Aorta (tissue), 5 donors: ENCODE data around the gene GARS1. TPM values are rescaled to one million over a fixed set of nuclear protein-coding genes. Genes with fewer than 3 reads are reported as not detected.

Source experiments
- ATAC-seq: fragments of 200-7000 bp; cut with Tn5 transposase; one replicate; pipeline ENCODE4 v1.9.1; 2022; ENCODE audit warnings: moderate library complexity; ENCODE audit not compliant: low FRiP score
- DNase-seq, 2 donors: peaks; one replicate each; pipeline ENCODE4 v3.0.0-alpha.2; 2020
- H3K27ac ChIP-seq, 2 donors: one replicate each; pipeline ENCODE4 v1.5.1; 2013; ENCODE audit warnings: low read length in 2 of 2, mild to moderate bottlenecking in 2 of 2, moderate library complexity in 2 of 2, control low read depth in 1 of 2, inconsistent platforms in 1 of 2, low read depth in 1 of 2
- H3K27me3 ChIP-seq, 2 donors: one replicate each; pipeline ENCODE4 v1.6.1; 2013; ENCODE audit warnings: control low read depth in 1 of 2, low read length in 1 of 2, mild to moderate bottlenecking in 1 of 2, moderate library complexity in 1 of 2; ENCODE audit not compliant: insufficient read depth in 2 of 2, control insufficient read depth in 1 of 2
- H3K36me3 ChIP-seq, 2 donors: one replicate each; pipeline ENCODE4 v1.6.1; 2013; ENCODE audit warnings: control low read depth in 1 of 2, low read length in 1 of 2, mild to moderate bottlenecking in 1 of 2; ENCODE audit not compliant: insufficient read depth in 2 of 2, control insufficient read depth in 1 of 2
- H3K4me1 ChIP-seq, 2 donors: one replicate each; pipeline ENCODE4 v1.6.1; 2013; ENCODE audit warnings: low read length in 2 of 2, control low read depth in 1 of 2, mild to moderate bottlenecking in 1 of 2, moderate library complexity in 1 of 2; ENCODE audit not compliant: insufficient read depth in 2 of 2, control insufficient read depth in 1 of 2
- H3K4me3 ChIP-seq, 2 donors: one replicate each; pipeline ENCODE4 v1.5.1; 2013; ENCODE audit warnings: low read length in 2 of 2, control low read depth in 1 of 2, mild to moderate bottlenecking in 1 of 2
- H3K9me3 ChIP-seq: one replicate; pipeline ENCODE4 v1.6.1; 2013; ENCODE audit warnings: mild to moderate bottlenecking, low read length; ENCODE audit not compliant: control insufficient read depth
- WGBS, 2 donors: extraction: QIAGEN DNeasy Blood & Tissue Kit; methylation state at CpG; one replicate each; pipeline ENCODE4 v1.1.7; 2013; 5-methylcytosine and 5-hydroxymethylcytosine counted together
- intact Hi-C, 2 donors: fragments of 100-400 bp; cut with DNase I; formaldehyde crosslinking; loops; one replicate each; pipeline versions ENCODE4 v1.14.2 to v1.15.0; 2022
- polyA plus RNA-seq, 2 donors: library from polyadenylated mRNA; stranded (reverse); fragments of 200-250 nt; gene quantifications; one replicate each; pipeline ENCODE4 v1.2.3, GENCODE V29; 2013
- total RNA-seq, 2 donors: library from RNA; stranded (reverse); fragmentation: NEBNext Ultra II Directional; extraction: Animal tissue kit (Norgen Biotek cat#: 25700); gene quantifications; one replicate each; pipeline ENCODE4 v1.2.1, GENCODE V29; 2021
- donor health status: healthy with polysubstance abuse.
- donor health status: Bipolar disorder and iron deficiency.
- donor health status: DM: no; HTN: no; CAD: no.
- donor health status: DM: no; HTN: no; CAD: no.
- donor health status: DM: yes; HTN: yes; CAD: no.

GARS1 gene
- total and polyA plus RNA-seq, 4 donors = 33.2 to 73.8 (median 47.1) TPM

DNA sequence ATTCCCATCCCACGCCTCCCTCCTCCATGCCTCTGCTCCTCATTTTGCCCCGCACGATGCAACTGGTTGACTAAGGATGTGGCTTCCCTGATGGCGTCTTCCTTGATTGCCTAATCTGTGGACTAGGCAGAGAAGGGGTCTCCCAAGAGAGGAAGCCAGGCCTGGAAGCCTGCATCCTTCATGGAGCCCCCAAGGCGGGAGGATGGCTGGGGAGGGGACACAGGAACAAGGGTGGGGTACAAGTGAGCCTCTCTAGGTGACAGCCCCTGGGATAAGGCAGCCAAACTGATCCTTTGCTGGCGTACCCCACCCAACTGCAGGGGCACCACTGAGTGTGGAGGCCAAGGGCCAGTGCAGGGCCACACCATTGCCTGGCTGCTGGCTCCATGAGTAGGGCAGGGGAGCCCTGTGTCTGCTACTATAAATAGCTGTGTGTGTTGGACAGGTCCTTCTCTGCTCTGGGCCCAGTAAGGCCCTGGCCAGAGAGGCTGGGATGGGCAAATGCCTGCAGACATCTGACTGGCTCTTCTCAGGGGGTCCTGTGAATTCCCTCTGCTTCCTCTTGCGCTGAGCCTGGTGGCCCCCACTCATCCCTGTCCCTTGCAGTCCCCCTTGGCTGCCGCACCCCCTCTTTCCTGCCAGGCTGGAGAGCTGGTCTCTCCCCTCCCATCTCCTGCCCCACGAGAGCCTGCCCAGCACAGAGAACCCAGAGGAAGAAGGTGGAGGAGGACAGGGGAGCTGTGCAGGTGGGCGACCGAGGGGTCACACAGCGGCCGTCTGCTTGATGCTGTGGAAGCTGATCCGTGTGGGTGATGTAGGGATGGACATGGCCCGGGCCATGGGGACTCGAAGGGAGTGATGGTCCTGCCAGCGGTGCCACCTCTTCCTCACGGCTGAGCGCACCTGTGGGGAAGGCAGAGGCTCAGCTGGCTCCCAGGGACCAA, 58.3 kb downstream of the GARS1 start:
- no peak overlapping the region for H3K4me3 ChIP-seq
- no peaks in the 10 kb centered on the region for H3K4me1 ChIP-seq
- H3K27ac ChIP-seq = no peak overlapping the region
- intact Hi-C loops = no loop called here
- 92% methylated on average over 19 of the region's 19 CpGs for WGBS, 2 donors
- DNase-seq (no peak), ATAC-seq (no peak)
- H3K27me3 ChIP-seq = no peaks in the 10 kb centered on the region
- no peaks in the 10 kb centered on the region for H3K9me3 ChIP-seq
- no peaks in the 10 kb centered on the region for H3K36me3 ChIP-seq

DNA sequence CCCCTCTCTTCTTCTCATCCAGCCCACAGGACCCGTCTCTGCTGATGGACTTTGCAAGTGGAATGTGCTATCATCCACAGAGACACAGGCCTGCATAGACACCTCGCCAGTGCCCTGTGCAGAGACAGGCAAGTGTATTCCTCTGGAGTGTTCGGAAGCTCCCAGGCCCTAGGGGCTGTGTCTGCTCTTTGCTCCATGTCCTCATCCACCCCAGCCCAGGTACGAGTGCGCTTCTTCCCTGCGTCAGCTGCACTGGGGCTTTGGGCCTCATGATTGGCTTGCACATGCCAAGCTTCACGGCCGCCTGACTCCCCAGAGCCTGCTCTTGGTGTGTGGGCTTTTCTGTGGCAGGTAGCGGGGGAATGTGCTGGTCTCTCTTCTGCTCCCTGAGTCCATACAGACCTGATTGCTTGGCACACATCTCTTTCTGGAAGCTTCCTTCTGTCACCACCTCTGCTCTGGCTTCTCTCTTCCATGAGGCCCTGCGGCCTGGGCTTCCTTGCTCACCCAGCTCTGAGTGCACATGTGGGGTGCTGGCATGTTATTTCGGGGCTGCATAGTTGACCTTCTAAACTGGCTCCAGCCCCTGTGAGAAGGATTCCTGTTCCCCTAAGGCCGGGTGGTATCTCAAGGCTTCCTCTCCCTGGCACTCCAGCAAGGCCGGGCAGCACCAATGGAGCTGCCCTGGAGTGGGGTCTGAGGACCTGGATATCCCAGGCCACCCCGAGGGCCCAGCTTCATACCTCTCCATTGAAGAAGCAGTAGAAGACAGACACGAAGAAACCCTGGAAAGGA, 59.8 kb downstream of the GARS1 start:
- no peaks in the 10 kb centered on the region for H3K27me3 ChIP-seq
- H3K4me1 ChIP-seq = no peaks in the 10 kb centered on the region
- no peak overlapping the region for H3K27ac ChIP-seq
- H3K36me3 ChIP-seq = no peaks in the 10 kb centered on the region
- ATAC-seq (no peak), DNase-seq (no peak)
- H3K9me3 ChIP-seq = no peaks in the 10 kb centered on the region
- no peak overlapping the region for H3K4me3 ChIP-seq
- intact Hi-C loops = no loop called here
- WGBS, 2 donors = 88 to 93% methylated on average over 15 of the region's 15 CpGs

DNA sequence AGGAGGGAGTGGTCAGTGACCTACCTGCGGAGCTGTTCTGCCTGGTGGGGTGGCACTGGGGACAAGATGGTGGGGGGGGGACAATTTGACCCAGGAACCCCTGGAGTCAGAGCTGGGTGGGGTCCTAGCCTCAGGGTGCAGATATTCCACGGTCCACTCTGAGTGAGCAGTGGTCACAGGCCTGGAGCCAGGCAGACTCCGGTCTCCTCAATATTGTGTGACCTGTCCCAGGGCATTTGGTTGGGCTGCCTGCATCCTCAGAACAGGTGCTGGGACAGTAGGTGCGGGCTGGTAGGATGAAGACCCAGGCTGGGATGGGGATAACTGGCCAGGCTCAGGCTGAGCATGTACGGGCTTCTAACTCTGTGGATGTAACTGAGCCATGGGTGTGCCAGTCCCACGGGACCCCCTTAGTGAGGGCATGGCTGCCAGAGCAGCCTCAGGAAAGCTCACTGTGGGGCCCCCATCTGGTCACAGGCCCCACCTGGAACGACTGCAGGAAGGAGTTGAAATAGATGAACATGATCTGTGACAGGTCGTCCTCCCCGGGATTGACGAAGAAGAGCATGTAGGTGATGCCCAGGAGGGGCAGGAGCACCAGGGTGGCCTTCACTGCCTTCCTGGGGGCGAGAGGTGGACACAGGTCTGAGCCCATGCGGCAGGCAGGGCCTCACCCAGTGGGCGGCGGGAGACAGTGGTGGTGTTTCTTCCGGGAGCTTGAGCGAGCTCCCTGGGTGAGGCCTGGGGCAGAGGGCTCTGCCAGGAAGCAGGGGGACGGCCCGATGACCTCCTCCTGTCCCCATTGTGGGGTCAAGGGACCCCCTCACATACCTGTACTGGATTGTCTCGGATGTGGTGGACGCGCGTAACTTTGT, 60.7 kb downstream of the GARS1 start:
- ATAC-seq = no peak
- Histone ChIP-seq H3K27me3 (no peaks in the 10 kb centered on the region), H3K27ac (no peak overlapping the region), H3K4me3 (no peak overlapping the region), H3K9me3 (no peaks in the 10 kb centered on the region), H3K4me1 (no peaks in the 10 kb centered on the region), H3K36me3 (no peaks in the 10 kb centered on the region)
- no peak for DNase-seq
- intact Hi-C loops = no loop called here
- 92 to 96% methylated on average over 19 to 22 of the region's 22 CpGs for WGBS, 2 donors

DNA sequence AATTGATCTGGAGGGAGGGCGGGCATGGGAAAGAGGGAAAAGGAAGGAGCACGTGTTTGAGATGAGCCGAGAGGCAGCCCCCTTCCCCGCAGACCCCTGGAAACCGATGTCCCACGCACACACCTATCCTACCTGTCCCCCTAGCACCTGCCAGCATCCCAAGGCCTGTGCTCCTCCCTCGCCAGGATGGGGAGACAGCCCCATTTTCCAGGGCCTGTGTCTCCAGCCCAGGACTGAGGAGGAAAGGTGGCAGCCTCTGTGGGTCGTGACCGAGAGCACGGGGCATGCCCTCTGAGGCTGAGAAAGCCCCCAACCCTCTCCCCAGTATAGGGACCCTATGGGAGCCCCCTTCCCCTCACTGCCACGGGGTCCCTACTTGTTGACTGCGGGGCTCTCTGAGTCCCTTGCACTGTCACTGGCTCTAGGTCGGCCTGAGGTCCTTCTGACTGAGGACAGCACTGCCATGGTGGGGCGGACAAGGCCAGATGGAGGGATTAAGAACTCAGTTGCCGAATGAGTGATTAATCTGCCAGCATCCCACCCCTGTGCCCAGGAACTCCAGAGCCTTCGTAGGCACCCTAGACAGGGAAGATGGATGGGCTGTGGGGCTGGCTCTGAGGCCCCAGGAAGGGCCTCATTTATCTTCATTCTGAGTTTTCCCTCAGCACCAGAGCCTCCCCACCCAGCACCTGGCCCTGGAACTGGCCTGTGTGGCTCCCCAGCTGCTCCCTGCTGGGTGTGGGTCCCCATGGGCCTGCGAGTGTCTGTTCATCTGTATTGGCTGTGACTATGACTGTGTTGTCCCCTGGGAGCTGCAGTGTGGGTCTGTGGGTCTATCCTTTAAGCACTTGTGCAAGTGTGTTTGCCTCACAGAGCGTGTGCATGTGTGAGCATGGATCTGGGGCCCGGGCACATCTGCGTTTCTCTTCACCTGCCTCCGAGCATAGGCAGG, 61.6 kb downstream of the GARS1 start:
- peak in 1 of 2 donors; percentile 46 for DNase-seq
- intact Hi-C loops = no loop called here

DNA sequence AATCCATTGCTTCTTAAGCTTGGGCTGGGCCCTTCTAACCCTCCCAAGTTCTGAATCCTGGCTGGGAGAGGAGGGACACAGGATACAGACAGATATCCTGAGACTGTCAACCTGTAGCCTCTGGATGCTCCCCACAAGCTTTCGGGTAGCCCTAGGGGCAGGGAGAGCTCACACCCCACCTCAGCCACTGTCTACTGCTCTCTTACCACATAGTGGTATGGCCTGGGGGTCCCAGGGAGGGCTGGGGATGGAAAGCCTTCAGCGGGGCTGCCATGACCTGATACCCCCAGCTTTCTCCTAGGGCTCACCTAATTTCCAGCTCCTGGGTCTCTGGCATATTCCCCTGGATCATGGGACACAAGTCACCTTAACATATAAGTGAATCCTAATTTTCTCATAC, 62.5 kb downstream of the GARS1 start:
- Histone ChIP-seq H3K4me3 (no peak overlapping the region), H3K9me3 (no peaks in the 10 kb centered on the region), H3K27ac (no peak overlapping the region), H3K4me1 (no peaks in the 10 kb centered on the region), H3K36me3 (no peaks in the 10 kb centered on the region), H3K27me3 (no peaks in the 10 kb centered on the region)
- 89 to 95% methylated on average over 2 of the region's 2 CpGs for WGBS, 2 donors
- intact Hi-C loops = no loop called here
- DNase-seq (peak in 1 of 2 donors; percentile 11), ATAC-seq (no peak)

More for the DNA sequence above, 61.6 kb downstream of the GARS1 start:
- ATAC-seq = no peak
- H3K9me3 ChIP-seq = no peaks in the 10 kb centered on the region
- H3K27ac ChIP-seq = no peak overlapping the region
- 84 to 85% methylated on average over 21 of the region's 21 CpGs for WGBS, 2 donors
- no peaks in the 10 kb centered on the region for H3K36me3 ChIP-seq
- H3K4me1 ChIP-seq = no peaks in the 10 kb centered on the region
- no peak overlapping the region for H3K4me3 ChIP-seq
- H3K27me3 ChIP-seq = no peaks in the 10 kb centered on the region

DNA sequence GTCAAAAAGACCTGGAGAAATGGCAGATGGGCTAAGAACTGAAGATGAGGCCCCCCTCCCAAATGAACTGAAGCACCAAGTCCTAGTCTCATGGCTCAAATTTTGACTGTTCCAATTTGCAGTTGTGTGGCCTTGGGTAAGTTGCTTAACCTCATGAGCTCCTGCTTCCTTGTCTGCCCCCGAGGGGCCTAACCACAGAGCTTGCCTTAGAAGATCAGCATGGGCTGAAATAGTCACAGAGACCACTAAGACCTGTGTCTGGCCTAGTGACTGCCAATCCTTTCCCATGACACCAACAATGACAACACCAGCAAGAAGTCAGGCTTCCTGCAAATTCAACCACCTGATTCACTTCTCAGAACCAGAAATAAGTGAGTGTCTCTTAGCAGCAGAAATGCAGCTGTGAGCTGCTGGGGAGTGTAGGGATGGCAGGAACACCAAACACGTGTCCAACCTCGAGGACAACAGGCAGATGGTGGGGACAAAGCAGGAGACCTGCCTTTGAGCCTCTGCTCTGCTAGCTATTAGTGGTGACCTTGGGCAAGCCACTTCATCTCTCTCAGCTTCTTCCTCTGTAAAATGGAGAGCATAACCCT, 63.9 kb downstream of the GARS1 start:
- peak in 1 of 2 donors; percentile 17 for DNase-seq
- no peak overlapping the region for H3K27ac ChIP-seq
- no peaks in the 10 kb centered on the region for H3K4me1 ChIP-seq
- intact Hi-C loops = no loop called here
- H3K36me3 ChIP-seq = no peaks in the 10 kb centered on the region
- no peaks in the 10 kb centered on the region for H3K27me3 ChIP-seq
- WGBS, 2 donors = 82 to 83% methylated on average over 3 of the region's 3 CpGs
- ATAC-seq = no peak
- no peaks in the 10 kb centered on the region for H3K9me3 ChIP-seq
- no peak overlapping the region for H3K4me3 ChIP-seq

DNA sequence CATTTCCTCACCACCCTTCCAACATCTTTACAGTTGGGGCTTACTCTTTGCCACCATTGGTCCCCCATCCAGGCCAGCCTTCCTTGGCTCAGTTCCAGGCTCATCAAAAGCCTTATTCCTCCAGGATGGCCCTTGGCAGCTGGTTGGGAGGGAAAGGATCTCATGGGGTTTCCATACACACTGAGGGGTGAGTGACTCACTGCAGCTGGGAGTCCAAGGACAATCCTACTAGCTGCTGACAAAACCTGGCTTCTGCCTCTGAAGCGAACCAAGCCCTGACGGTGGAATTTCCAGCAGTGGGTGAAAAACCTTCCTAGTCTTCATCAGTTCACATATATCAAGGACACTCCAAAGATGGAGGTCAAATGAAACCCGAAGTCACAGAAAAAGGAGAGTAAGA, 64.6 kb downstream of the GARS1 start:
- Histone ChIP-seq H3K27ac (no peak overlapping the region), H3K36me3 (no peaks in the 10 kb centered on the region), H3K4me1 (no peaks in the 10 kb centered on the region), H3K4me3 (no peak overlapping the region), H3K9me3 (no peaks in the 10 kb centered on the region), H3K27me3 (no peaks in the 10 kb centered on the region)
- intact Hi-C loops = no loop called here
- DNase-seq = peak; percentile 9 to 46
- no peak for ATAC-seq
- WGBS, 2 donors = 78 to 85% methylated on average over 3 of the region's 3 CpGs
